ENCODE results near the gene STK25. TPM values are rescaled to one million over a fixed set of nuclear protein-coding genes. Genes with fewer than 3 reads are reported as not detected.

Gene STK25
- total and polyA plus RNA-seq, 2 donors (not counting 1 experiment from before 2014, with no cell fraction given), result 168 to 197 TPM

- Histone ChIP-seq H3K4me2 (ENCODE audit: extremely low read depth, insufficient read depth, low read length) (no peak overlapping the region), H3K36me3 (ENCODE audit: control insufficient read depth, insufficient read depth, low read length) (no peaks in the 10 kb centered on the region), H4K20me1 (ENCODE audit: control insufficient read depth, extremely low read depth, insufficient read depth, low read length) (no peaks in the 10 kb centered on the region), H2AFZ (ENCODE audit: low read length) (no peak overlapping the region), H3K9me3 (ENCODE audit: control insufficient read depth, insufficient read depth, low read depth, low read length) (no peaks in the 10 kb centered on the region), H3K4me3 (replicated peaks in 1 of 4; ENCODE audit: control extremely low read depth in 1 of 4, insufficient read depth in 1 of 4, low read depth in 3 of 4, low read length in 4 of 4) (no peak overlapping the region), H3K4me1 (ENCODE audit: control insufficient read depth, extremely low read depth, insufficient read depth, low read length) (no peaks in the 10 kb centered on the region), H3K27ac (ENCODE audit: insufficient read depth, low read length) (no peak overlapping the region), H3K9ac (ENCODE audit: insufficient read depth, low read length) (no peak overlapping the region), H3K27me3 (ENCODE audit: control insufficient read depth, insufficient read depth, low read length) (no peaks in the 10 kb centered on the region), H3K79me2 (ENCODE audit: control insufficient read depth, insufficient read depth, low read length) (no peaks in the 10 kb centered on the region)
- TF ChIP-seq EZH2 (IDR thresholded peaks at IDR 0.05; ENCODE audit: low read length, missing control alignments) (no peak), CTCF (conservative IDR thresholded peaks at IDR 0.05 in 1 of 2, IDR thresholded peaks at IDR 0.05 in 1 of 2; ENCODE audit: low read depth in 1 of 2, low read length in 2 of 2) (no peak)
- no peak for DNase-seq (ENCODE audit: low read depth in 2 of 2)
Observed at GRCh38 chr2:241473399-241473798, 35.0 kb downstream of the STK25 start.

- no peak for DNase-seq (ENCODE audit: low read depth in 2 of 2)
- Histone ChIP-seq H3K9me3 (ENCODE audit: control insufficient read depth, insufficient read depth, low read depth, low read length) (no peaks in the 10 kb centered on the region), H3K27ac (ENCODE audit: insufficient read depth, low read length) (no peak overlapping the region), H3K4me2 (ENCODE audit: extremely low read depth, insufficient read depth, low read length) (no peak overlapping the region), H3K79me2 (ENCODE audit: control insufficient read depth, insufficient read depth, low read length) (no peaks in the 10 kb centered on the region), H2AFZ (ENCODE audit: low read length) (no peak overlapping the region), H4K20me1 (ENCODE audit: control insufficient read depth, extremely low read depth, insufficient read depth, low read length) (no peaks in the 10 kb centered on the region), H3K27me3 (ENCODE audit: control insufficient read depth, insufficient read depth, low read length) (no peaks in the 10 kb centered on the region), H3K4me3 (replicated peaks in 1 of 4; ENCODE audit: control extremely low read depth in 1 of 4, insufficient read depth in 1 of 4, low read depth in 3 of 4, low read length in 4 of 4) (no peak overlapping the region), H3K9ac (ENCODE audit: insufficient read depth, low read length) (no peak overlapping the region), H3K4me1 (ENCODE audit: control insufficient read depth, extremely low read depth, insufficient read depth, low read length) (no peaks in the 10 kb centered on the region), H3K36me3 (ENCODE audit: control insufficient read depth, insufficient read depth, low read length) (no peaks in the 10 kb centered on the region)
- TF ChIP-seq EZH2 (IDR thresholded peaks at IDR 0.05; ENCODE audit: low read length, missing control alignments), result no peak
- TF ChIP-seq CTCF (conservative IDR thresholded peaks at IDR 0.05 in 1 of 2, IDR thresholded peaks at IDR 0.05 in 1 of 2; ENCODE audit: low read depth in 1 of 2, low read length in 2 of 2), result no peak
Observed at GRCh38 chr2:241469746-241470145, 38.6 kb downstream of the STK25 start.

GRCh38 chr2:241468476-241468781 lies 40.0 kb downstream of the STK25 start:
- no peak overlapping the region for H3K4me3 ChIP-seq (replicated peaks in 1 of 4; ENCODE audit: control extremely low read depth in 1 of 4, insufficient read depth in 1 of 4, low read depth in 3 of 4, low read length in 4 of 4)

More at GRCh38 chr2:241468476-241468781, 40.0 kb downstream of the STK25 start:
- H2AFZ ChIP-seq (ENCODE audit: low read length), result no peak overlapping the region
- DNase-seq (ENCODE audit: low read depth in 2 of 2), result no peak
- no peaks in the 10 kb centered on the region for H3K79me2 ChIP-seq (ENCODE audit: control insufficient read depth, insufficient read depth, low read length)
- H3K36me3 ChIP-seq (ENCODE audit: control insufficient read depth, insufficient read depth, low read length), result no peaks in the 10 kb centered on the region
- no peak for TF ChIP-seq EZH2 (IDR thresholded peaks at IDR 0.05; ENCODE audit: low read length, missing control alignments)
- TF ChIP-seq CTCF (conservative IDR thresholded peaks at IDR 0.05 in 1 of 2, IDR thresholded peaks at IDR 0.05 in 1 of 2; ENCODE audit: low read depth in 1 of 2, low read length in 2 of 2), result no peak
- no peak overlapping the region for H3K9ac ChIP-seq (ENCODE audit: insufficient read depth, low read length)
- H3K9me3 ChIP-seq (ENCODE audit: control insufficient read depth, insufficient read depth, low read depth, low read length), result no peaks in the 10 kb centered on the region
- no peak overlapping the region for H3K27ac ChIP-seq (ENCODE audit: insufficient read depth, low read length)
- no peaks in the 10 kb centered on the region for H3K27me3 ChIP-seq (ENCODE audit: control insufficient read depth, insufficient read depth, low read length)
- H3K4me1 ChIP-seq (ENCODE audit: control insufficient read depth, extremely low read depth, insufficient read depth, low read length), result no peaks in the 10 kb centered on the region
- no peaks in the 10 kb centered on the region for H4K20me1 ChIP-seq (ENCODE audit: control insufficient read depth, extremely low read depth, insufficient read depth, low read length)
- H3K4me2 ChIP-seq (ENCODE audit: extremely low read depth, insufficient read depth, low read length), result no peak overlapping the region

Measured in fibroblast of lung (primary cell).